Measurements from ENCODE around the gene ARL4C. TPM values are rescaled to one million over a fixed set of nuclear protein-coding genes. Genes with fewer than 3 reads are reported as not detected.
"Not testable (repeated sequence)": the region's sequence is repeated elsewhere in the genome, so short reads cannot be mapped to it uniquely, and the experiment has no call there.

ARL4C gene
- total and polyA plus RNA-seq, 4 donors: 6.1 to 16.2 (median 10.9) TPM

DNA sequence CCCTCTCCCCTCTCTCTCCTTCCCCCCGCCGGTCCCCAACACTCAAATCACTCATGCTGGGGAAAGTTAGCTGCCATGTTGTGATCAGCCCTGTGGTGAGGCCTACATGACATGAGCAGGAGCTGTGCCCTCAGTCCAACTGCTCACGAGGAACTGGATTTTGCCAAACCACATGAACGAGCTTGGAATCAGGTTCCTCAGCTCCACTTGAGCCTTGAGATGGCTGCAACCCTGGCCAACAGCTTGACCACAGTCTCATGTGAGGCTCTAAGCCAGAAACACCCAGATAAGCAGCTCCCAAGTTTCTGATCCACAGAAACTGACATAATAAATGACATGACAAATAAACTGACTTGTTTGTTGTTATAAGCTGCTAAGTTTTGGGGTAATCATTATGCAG, 38.4 kb downstream of the ARL4C start:
- Histone ChIP-seq H3K9me3 (ENCODE audit: control insufficient read depth in 4 of 4, insufficient read depth in 3 of 4, low read length in 3 of 4) (peaks cover 0 to 5% (median 1%) of the 10 kb centered on the region in 4 donors), H3K4me1 (ENCODE audit: control insufficient read depth in 5 of 5, insufficient read depth in 5 of 5, low read length in 5 of 5) (no peaks in the 10 kb centered on the region), H3K27ac (ENCODE audit: low read depth in 1 of 2, low read length in 1 of 2) (no peak overlapping the region), H3K36me3 (ENCODE audit: control insufficient read depth in 4 of 4, insufficient read depth in 4 of 4, low read length in 4 of 4) (no peaks in the 10 kb centered on the region), H3K27me3 (ENCODE audit: control insufficient read depth in 3 of 3, insufficient read depth in 3 of 3, low read length in 2 of 3) (no peaks in the 10 kb centered on the region), H3K9ac (ENCODE audit: insufficient read depth in 1 of 2, low read length in 2 of 2) (no peak overlapping the region), H3K4me3 (no peak overlapping the region)
- DNase-seq: no peak
- TF ChIP-seq, protein P1, sequence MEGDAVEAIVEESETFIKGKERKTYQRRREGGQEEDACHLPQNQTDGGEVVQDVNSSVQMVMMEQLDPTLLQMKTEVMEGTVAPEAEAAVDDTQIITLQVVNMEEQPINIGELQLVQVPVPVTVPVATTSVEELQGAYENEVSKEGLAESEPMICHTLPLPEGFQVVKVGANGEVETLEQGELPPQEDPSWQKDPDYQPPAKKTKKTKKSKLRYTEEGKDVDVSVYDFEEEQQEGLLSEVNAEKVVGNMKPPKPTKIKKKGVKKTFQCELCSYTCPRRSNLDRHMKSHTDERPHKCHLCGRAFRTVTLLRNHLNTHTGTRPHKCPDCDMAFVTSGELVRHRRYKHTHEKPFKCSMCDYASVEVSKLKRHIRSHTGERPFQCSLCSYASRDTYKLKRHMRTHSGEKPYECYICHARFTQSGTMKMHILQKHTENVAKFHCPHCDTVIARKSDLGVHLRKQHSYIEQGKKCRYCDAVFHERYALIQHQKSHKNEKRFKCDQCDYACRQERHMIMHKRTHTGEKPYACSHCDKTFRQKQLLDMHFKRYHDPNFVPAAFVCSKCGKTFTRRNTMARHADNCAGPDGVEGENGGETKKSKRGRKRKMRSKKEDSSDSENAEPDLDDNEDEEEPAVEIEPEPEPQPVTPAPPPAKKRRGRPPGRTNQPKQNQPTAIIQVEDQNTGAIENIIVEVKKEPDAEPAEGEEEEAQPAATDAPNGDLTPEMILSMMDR (IDR thresholded peaks at IDR 0.05; ENCODE audit: control extremely low read depth, extremely low read depth): no peak
- WGBS, 2 donors: 77 to 95% methylated on average over 4 of the region's 4 CpGs
- no peak for ATAC-seq (ENCODE audit: insufficient read depth, low FRiP score)

DNA sequence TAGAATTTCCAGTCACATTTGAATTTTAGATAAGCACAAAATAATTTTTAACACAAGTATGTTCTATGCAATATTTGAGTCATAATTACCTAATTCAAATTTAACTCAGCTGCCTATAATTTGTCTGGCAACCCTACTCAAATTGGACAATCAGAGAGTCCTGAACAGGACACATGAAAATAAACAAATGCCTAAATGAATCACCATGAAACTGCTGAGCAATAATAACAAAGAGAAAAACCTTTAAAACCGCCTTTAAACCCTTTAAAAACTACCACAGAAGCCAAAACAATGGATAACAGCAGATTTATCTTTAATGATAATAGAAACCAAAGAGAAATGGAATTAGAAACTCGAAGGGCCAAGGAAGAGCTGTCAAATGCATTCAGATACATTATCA, 39.5 kb downstream of the ARL4C start:
- TF ChIP-seq, protein P1 (IDR thresholded peaks at IDR 0.05; ENCODE audit: control extremely low read depth, extremely low read depth): no peak
- Histone ChIP-seq H3K27me3 (ENCODE audit: control insufficient read depth in 3 of 3, insufficient read depth in 3 of 3, low read length in 2 of 3) (no peaks in the 10 kb centered on the region), H3K36me3 (ENCODE audit: control insufficient read depth in 4 of 4, insufficient read depth in 4 of 4, low read length in 4 of 4) (no peaks in the 10 kb centered on the region), H3K9ac (ENCODE audit: insufficient read depth in 1 of 2, low read length in 2 of 2) (no peak overlapping the region), H3K4me3 (no peak overlapping the region), H3K4me1 (ENCODE audit: control insufficient read depth in 5 of 5, insufficient read depth in 5 of 5, low read length in 5 of 5) (no peaks in the 10 kb centered on the region), H3K27ac (ENCODE audit: low read depth in 1 of 2, low read length in 1 of 2) (no peak overlapping the region), H3K9me3 (ENCODE audit: control insufficient read depth in 4 of 4, insufficient read depth in 3 of 4, low read length in 3 of 4) (peaks cover 0 to 5% (median 1%) of the 10 kb centered on the region in 4 donors)
- WGBS, 2 donors: 70 to 86% methylated on average over 2 of the region's 2 CpGs
- ATAC-seq (ENCODE audit: insufficient read depth, low FRiP score): no peak
- DNase-seq: no peak

DNA sequence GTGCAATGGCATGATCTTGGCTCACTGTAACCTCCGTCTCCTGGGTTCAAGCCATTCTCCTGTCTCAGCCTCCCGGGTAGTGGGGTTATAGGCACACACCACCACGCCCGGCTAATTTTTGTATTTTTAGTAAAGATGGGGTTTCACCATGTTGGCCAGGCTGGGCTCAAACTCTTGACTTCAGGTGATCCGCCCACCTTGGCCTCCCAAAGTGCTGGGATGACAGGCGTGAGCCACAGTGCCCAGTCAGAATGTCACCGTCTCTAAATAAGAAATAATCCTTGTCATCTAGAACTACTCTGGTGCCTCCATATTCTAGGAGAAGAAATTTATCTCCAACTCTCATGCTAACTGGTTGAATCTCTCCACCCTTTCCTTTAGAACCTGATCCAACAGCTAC, 41.6 kb downstream of the ARL4C start:
- not testable (repeated sequence) for H3K4me3 ChIP-seq; ATAC-seq (ENCODE audit: insufficient read depth, low FRiP score); H3K9me3 ChIP-seq (ENCODE audit: control insufficient read depth in 4 of 4, insufficient read depth in 3 of 4, low read length in 3 of 4); H3K36me3 ChIP-seq (ENCODE audit: control insufficient read depth in 4 of 4, insufficient read depth in 4 of 4, low read length in 4 of 4); H3K9ac ChIP-seq (ENCODE audit: insufficient read depth in 1 of 2, low read length in 2 of 2); DNase-seq; H3K4me1 ChIP-seq (ENCODE audit: control insufficient read depth in 5 of 5, insufficient read depth in 5 of 5, low read length in 5 of 5); H3K27me3 ChIP-seq (ENCODE audit: control insufficient read depth in 3 of 3, insufficient read depth in 3 of 3, low read length in 2 of 3); H3K27ac ChIP-seq (ENCODE audit: low read depth in 1 of 2, low read length in 1 of 2)
- 95 to 98% methylated on average over 7 of the region's 7 CpGs for WGBS, 2 donors

DNA sequence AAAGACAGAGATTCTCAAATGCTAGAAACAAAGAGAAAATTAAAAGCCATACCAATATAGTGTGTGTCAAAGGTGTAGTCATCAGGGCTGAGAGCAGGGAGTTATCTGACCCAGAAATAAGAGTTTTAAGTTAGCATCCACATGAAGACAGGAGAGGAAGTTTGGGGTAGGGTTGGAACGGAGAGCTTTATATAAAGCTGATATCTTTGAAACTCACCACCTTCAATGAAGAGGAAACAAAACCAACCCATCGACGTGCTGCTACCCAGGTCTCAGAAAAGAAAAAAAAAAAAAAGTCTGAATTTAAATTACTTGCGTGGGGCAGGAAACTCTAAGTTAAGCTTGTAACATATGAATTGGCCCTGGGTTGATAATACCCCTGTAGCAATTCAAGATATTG, 42.4 kb downstream of the ARL4C start:
- DNase-seq (no peak), ATAC-seq (ENCODE audit: insufficient read depth, low FRiP score) (no peak)
- WGBS, 2 donors: 57 to 71% methylated on average over 4 of the region's 4 CpGs
- Histone ChIP-seq H3K9ac (ENCODE audit: insufficient read depth in 1 of 2, low read length in 2 of 2) (no peak overlapping the region), H3K27me3 (ENCODE audit: control insufficient read depth in 3 of 3, insufficient read depth in 3 of 3, low read length in 2 of 3) (no peaks in the 10 kb centered on the region), H3K4me1 (ENCODE audit: control insufficient read depth in 5 of 5, insufficient read depth in 5 of 5, low read length in 5 of 5) (no peaks in the 10 kb centered on the region), H3K4me3 (no peak overlapping the region), H3K9me3 (ENCODE audit: control insufficient read depth in 4 of 4, insufficient read depth in 3 of 4, low read length in 3 of 4) (peaks cover 0 to 5% (median 1%) of the 10 kb centered on the region in 4 donors), H3K27ac (ENCODE audit: low read depth in 1 of 2, low read length in 1 of 2) (no peak overlapping the region), H3K36me3 (ENCODE audit: control insufficient read depth in 4 of 4, insufficient read depth in 4 of 4, low read length in 4 of 4) (no peaks in the 10 kb centered on the region)
- TF ChIP-seq, protein P1 (IDR thresholded peaks at IDR 0.05; ENCODE audit: control extremely low read depth, extremely low read depth): no peak

Measured in lung (tissue), 12 donors.